Activated CD8-positive, alpha-beta memory T cell treated with anti-CD3 and anti-CD28 coated beads for 48 hours (primary cell): ENCODE measurements around the gene ST7.

Experiments
- DNase-seq, 3 experiments: peaks; one replicate each; pipeline ENCODE4 v3.0.0-alpha.2; 2020; ENCODE audit warnings: low read depth in 2 of 3, low spot score in 2 of 3

ST7 gene

DNA sequence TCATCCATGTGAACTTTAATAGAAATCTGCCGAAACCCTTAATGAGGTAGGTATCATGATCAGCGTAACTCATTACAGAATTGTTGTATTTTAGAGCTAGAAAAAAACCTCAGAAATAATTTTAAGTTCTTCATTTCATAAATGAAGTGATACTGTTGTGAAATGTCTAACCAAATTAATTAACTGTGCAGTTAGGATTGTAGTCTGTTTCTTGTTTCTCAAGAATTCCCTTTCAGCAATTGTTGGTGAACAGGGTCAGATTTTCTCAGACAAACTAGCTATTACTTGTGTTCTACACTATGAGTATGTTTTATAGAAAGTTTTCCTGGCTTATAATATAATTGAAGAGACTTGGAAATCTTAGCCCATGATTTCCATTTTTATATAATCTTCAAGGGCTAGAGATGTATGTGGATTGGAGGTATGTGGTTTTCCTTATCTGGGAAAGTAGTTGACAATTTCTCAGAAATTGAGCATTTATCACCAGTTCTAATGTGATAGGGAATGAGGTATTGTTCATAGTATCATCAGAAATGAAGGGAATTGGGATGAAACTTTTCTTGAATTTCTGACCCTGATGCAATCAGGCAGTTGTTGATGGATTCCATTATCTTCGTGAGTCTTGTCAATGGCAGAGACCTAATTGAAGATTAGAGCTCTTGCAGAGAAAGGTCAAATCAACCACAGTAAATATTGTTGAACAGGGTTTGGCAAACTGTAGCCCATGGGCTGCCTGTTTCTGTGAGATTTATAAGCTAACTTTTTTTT is 55.0 kb downstream of the ST7 start:
- no peak for DNase-seq

DNA sequence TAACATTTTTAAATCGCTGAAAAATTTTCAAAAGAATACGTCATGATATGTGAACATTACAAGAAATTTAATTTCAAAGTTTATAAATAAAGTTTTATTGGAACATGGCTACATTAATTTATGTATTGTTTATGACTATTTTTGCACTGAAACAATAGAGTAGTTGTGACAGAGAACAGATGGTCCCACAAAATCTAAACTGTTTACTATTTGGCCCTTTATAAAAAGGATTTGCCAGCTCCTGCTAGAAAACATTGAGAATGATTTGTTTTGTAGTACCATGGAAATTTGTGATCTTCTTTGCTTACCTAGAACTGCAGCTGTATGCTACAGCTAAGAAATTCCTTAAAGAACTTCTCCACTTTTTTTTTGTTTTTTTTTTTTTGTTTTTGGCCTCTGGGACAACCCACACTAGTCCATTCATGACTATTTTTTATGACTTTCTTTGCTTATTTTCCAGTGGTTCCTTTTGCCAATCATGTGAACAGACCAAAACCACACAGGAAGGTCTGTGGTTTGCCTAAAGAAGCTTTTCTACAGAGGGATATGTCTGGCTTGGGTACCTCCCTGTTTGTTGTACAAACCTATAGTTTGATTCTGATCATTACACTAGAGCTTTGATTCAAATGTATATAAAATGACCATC is 55.7 kb downstream of the ST7 start:
- DNase-seq: no peak

DNA sequence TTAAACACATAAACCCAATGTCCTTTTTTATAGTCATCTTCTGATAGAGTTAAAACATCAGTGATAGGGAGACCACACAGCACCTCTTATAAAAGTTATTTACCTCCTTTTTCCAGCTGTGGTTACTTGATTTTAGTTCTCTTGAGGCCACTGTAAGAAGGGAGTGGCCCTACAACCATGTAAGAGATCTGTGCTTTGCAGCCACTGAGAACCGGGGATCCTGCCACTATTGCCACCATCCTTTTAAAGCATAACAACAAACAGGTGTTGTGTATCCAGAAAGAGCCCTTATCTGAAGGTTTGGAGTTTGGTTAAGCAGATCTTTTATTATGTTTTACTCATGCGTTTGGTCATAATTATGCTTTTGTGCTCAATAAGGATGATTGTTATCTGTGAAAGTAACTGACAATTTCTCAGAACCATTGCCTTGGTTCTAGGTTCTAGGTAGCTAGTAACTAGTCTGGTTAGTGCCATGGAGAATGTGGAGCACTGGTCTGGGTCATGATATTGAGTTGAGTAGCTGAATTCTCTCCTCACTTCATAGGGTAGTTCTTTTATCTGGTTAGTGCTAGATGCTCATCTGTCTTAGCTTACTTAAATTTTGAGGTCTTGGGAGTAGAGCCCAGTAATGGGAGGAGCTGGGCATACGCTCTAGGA is 56.5 kb downstream of the ST7 start:
- DNase-seq: no peak

DNA sequence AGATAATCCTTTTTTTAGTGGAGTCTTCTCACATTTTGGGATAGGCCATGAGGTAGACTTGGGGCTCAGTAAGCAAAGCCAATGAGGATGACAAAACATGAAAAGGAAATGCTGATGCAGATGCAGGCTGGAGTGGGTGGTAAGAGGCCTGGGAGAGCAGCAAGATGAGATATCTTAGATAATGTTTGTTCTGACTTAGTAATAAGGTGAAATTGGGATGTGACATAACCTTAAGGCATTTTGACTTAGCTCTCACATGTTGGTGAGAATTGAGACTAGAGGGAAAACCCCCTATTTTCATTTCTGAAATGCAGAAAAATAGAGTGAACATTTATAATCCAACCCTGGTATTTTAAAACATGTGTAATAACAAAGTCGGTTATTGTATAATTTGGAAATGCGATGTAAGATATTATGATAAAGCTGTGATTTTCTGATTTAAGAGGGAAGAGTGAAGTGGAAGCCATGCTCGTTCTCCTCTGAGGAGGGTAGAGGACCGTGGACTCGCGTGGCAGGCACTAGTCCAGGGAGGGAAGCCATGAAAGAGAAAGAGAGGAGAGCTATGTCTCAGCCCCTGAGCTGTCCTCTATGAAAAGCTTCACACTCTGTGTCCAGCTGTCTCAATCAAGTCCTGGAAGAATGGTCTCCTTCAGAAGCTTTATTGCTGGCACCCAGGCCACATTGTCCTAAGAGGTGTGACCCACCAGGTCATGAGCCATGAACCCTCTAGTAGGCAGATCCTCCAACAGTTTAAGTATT is 57.3 kb downstream of the ST7 start:
- DNase-seq: no peak

DNA sequence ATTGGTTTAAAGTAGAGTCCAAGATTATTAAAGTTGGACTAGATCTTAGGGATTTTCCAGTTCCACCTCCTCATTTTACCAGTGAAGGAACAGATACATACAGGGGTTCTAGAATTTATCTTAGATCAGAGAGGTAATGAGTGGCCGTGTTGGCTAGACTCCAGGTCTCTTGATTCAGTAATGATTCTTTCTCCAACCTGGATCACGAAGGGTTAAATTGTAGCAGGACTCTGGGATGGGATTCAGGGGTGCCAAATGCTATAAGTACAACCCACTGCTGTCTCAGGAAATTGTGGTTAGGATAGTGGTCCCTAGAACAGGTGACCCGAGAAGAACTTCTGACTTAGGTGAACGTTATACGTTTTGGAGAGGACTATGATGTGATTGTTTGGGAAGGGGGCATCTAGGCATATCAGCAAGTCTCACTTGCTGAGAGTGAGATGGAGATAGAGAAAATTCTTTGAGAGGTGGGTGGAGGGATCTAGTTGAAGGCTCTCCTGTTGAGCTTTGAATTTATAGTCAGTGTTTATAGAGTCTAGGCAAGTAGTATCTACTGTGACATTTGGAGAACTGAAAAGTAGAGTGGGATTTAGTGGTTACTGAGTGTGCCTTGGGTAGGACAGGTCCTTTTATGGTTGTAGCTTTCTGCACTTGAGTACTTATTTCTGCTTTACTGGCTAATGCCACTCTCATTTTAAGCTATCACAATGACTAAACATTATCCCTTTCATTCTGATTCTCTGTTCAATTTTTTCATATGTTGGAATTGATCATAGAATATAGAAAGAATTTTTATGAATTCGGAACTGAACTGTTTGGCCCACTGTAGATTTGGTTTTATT is 58.3 kb downstream of the ST7 start:
- DNase-seq: no peak

DNA sequence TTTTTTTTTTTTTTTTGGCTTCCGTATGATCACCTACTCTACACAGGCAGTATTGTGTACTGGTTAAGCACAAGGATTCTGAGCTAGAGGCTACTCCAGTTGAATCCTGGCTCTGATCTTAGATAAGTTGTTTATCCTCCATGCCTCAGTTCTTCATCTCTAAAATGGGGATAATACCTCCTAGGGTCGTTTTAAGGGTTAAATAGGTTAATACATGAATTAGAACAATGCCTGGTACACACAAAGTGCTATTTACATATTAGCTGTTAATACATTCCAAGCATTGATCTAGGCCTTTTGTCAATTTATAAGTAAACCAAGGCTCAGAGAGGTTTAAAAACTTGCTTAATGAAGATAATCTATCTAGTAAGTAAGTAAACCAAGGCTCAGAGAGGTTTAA is 59.0 kb downstream of the ST7 start:
- no peak for DNase-seq

DNA sequence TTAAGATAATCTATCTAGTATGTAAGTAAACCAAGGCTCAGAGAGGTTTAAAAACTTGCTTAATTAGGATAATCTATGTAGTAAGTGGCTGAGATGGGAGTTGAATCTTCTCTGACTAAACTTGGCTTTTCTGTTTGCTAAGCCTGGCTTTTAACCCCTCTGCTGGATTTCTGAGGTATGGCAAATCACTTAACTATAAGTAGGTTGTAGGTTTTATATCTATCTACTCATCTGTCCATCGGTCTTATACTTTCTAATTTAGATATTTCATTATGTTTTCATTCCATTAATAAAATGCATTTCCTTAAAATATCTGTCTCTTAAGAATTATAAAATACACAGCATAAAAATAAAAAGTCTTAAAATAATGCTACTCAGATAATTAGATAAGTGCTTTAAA is 59.4 kb downstream of the ST7 start:
- DNase-seq: no peak

DNA sequence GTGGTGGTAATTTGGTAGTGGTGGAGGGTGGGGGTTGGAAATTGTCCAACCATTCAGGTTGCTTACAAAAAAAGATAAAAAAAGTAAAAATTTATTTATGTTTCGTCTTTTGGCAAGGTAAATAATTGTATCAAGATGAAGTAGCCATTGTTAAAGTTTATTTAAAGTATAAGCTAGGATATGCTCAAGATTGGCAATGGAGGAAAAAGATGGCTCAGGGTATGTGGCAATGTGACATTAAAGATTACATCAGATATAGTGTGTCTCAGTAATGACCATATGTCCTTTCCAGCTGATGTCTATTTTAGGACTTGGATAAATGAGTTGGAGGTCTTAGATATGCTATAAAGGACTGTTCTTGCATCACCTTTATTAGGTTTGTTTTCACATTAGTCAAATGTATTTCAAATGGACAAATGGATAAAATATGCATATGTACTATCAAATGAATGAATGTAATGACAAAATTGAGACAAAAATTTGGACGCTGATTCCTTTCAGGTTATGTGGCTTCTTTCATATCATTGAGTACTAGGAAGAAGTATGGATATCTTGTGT is 60.9 kb downstream of the ST7 start:
- DNase-seq: no peak

DNA sequence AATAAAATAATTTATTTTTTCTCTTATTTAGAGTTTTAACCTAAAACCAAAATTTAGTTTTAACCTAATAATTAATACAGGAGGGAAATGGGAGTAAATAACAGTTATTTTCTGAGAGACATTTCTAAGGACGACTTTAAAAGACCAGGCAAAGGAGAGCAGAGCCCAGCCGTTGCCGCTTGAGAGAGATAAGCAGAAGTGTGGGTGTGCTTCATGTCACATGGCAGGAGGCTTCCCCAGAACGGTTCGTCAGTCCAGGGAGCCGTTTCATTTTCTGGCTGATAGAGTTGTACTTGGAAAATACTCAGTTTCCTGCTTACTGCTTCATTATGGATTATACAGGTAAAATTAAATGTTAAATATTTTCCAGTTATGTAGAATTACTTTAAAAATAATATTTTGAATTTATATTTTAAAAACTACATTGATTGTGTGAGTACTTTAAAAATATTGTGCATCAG is 61.4 kb downstream of the ST7 start:
- no peak for DNase-seq

DNA sequence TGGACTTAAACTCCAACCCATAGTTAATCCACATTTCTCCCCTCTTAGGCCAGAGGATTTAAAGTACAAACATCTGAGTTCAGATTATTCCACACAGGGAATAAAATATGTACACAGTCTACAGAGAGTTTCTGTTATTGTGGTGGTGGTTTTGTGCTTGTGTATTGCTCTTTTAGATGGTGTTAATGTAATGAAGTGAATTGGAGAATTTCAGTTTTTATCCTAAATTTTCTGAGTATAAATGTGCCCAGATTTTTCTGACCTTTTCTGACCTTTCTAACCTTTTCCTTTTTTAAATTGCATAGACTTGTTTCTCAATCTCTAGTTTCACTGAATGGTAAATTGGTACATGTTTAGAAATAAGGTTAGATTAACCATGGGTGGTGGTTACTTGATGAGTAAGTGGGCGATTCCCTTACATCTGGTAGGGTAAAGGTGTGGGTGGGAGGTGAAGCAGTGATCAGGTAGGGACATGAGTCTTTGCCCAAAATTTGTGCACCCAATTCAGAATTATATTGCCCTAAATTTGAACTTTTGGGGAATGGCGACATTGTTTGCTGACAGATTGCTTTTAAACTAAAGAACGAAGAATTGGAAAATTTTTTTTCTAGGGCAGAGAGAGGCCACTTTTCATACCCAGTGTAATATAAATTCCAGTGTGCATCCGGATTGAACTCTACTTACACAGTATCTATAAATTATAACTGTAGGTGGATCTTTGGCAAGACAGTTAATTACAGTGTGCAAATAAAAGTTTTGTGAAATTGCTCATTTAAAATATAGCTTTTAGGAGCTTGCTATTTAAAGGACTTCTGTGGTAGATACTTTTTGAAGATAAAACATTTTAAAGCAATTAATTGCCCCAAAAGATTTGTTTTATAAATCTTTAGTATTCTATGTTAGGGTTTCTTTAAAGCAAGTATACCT is 62.2 kb downstream of the ST7 start:
- DNase-seq: no peak

DNA sequence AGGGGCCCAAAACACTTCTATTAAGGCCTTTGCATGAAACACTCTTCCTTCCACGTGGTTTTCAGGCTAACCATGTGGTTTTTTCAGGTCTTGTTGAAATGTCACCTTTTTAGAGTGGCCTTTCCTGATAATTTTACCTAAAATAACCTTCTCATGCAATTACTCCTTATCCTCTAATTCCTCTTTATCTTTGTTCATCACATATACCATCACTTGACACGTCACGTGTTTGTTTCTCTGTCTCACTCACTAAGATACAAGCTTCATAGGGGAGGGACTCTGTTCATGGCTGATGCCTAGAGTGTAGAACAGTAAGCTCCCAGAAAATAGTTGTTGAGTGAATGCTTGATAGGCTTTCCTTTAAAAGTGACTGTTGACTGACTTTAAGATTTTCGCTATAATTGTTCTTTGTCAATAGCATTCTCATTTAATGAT is 63.7 kb downstream of the ST7 start:
- no peak for DNase-seq

DNA sequence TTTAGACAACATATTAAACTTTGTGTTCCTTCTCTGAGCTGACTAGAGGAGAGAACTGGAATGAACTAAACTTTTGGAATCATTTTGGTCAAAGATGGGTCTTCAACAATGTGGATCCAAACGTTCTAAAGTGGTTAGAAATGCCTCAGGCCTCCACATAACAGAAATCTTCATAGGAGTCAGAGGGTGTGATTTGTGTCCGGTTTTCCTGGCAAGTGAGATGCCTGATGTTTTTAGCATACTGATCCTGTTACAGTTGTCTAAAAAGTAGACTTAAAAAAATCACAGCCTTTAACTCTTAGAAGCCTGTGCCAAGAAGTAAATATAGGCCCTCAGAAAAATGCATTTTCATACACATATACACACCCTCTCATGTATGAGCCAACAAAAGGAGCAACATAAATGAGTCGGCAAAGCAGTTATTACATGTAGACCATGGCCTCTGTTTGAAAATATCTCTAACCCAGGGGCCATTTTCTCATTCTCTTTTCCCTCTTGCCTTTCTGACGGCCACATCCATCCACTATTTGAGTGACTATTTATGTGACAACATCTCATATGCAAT is 64.5 kb downstream of the ST7 start:
- no peak for DNase-seq

DNA sequence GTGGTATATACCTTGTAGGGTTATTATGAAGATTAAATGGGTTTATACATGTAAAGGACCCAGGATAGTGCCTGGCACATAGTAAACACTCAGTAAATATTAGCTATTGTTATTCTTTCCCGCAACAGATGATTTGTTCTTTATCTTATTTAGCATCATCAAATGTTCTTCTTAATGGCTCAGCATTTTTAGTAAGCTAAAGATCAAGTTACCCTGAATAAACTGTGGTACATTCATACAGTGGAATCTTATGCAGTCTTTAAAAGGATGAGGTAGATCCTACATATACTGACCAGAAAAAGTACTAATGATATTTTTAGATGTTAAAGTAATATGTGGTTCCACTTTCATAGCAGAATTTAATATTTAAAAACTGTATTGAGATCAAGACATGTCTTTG is 65.4 kb downstream of the ST7 start:
- no peak for DNase-seq

DNA sequence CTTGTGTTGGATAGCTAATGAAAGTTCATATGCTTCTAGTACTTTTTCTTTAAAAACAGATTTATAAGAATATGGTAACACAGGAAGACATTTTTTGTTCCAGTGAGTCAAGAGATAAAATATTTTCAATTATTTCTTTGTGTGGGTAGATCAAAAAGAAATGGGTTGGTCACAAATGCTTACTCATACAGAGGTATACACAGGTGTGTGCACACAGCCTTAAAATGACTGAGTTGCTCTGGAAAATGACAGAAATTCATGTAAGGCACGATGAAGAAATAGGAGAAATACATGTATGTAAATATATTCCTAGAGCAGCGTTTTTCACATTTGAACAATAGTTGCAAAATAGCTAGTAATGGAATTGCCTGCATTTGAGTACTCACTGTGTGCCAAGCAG is 66.0 kb downstream of the ST7 start:
- DNase-seq: no peak

DNA sequence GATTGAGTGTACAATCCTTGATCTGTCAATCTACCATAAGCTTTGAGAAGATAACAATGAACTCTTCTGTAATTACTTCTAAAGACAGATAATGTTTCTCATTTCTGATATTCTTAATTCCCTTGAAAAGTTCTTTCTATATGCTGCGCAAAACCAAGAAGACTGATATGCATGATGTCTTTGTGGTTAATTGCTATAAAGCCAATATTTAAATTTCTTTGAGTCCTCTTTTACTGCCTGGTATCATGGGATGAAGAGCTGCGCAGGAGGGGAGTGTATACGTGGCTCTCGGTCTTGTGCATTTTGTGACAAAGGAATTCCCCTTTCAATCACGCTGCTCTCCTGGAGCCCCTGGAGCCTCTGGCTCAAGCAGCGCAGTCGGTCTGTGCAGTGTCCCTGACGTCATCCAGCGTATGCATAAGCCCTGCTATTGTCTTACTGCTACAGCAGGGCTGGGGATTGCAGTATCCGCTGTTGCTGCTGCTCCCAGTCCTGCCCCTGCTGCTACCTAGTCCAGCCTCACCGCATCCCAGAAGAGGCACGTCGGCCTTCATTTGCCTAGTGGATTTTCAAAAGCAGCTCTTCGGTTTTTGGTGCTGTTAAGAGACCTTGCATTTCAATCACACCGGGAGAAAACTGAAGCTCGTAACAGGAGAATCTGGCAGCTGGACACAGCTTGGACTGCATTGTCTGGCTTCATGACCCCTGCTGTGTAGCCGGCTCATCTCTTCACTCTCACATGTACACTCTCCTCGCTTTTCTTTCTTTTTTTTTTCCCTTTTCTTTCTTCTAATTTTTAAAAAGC is 66.7 kb downstream of the ST7 start:
- DNase-seq: no peak

DNA sequence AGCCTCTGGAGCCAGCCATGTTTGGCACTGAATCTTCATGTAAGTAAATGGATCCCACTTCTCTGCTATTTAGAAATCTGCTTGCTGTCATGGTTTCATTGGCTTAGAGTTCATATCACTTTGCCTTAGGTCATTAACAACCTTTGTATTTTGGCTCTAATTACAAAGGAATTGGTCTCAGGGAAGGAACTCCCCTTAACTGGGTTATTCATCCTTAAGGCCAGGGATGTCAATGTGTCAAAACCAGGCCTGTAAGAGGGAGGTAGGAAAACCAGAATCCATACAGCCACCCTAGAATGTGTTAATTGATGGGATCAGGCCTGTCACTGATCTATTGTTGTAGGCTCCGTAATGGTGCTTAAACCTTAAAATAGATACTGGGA is 67.3 kb downstream of the ST7 start:
- DNase-seq: no peak

DNA sequence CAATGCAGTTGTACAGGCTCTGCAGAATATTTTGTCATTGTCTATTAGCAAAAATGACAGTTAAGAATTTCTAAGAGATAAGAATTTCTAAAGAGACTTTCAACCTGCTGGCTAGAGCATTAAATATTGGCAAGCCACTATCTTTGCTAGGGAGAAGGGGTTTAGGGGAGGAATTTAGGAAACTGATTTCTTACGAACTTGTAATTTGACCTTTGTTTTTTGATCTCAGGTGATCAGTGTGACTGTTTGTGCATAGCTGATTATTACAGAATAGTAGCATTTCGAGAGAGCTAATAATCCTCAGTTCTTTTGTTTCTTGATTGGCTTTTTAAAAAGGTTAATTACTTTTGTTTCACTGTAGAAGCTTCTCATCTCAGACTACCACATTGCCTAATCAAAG is 68.1 kb downstream of the ST7 start:
- DNase-seq: no peak

DNA sequence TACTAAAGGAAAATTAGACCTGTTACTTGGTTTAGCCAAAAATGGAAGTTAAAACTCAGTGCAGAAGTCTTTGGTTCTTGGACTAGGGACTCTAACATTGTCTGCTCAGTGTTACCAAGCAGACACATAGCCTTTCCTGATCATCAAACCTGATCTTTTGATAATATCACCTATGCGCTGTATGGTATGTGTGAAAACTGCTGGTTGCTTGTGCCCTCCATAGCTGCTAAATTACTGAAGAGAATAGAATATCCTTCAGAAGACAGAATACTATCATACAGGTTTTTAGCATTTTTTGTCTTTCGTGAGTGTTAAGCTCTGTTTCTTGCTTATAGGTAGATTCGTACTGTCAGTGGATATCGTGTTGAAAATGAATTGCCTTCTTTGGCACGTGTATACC is 68.7 kb downstream of the ST7 start:
- no peak for DNase-seq
